HEK293 (cell line): ENCODE data around the gene ZNF274.

Experiments
- IKZF3 ChIP-seq: fragments of 450-650 bp; IDR thresholded peaks from 2 replicates; pipeline ENCODE4 v1.5.0; 2018; ENCODE audit warnings: missing biosample characterization, mild to moderate bottlenecking, missing genetic modification characterization, moderate library complexity
- KLF1 ChIP-seq: fragments of 450-650 bp; formaldehyde crosslinking; IDR thresholded peaks from 2 replicates; pipeline ENCODE4 v1.5.1; 2016; ENCODE audit warnings: missing biosample characterization, missing genetic modification characterization
- MEIS1 ChIP-seq: sonication (generic); formaldehyde crosslinking; IDR thresholded peaks from 2 replicates; pipeline ENCODE4 v1.8.1; 2022; ENCODE audit warnings: missing genetic modification reagents, mild to moderate bottlenecking, borderline replicate concordance
- OSR2 ChIP-seq: fragments of 450-650 bp; formaldehyde crosslinking; IDR thresholded peaks from 2 replicates; pipeline ENCODE4 v1.5.1; 2016; ENCODE audit warnings: missing biosample characterization, missing genetic modification characterization
- REST ChIP-seq: fragments of 450-650 bp; formaldehyde crosslinking; IDR thresholded peaks from 2 replicates; pipeline ENCODE4 v1.5.1; 2016; ENCODE audit warnings: missing biosample characterization, missing genetic modification characterization
- SETDB1 ChIP-seq: IDR thresholded peaks from one replicate; pipeline ENCODE4 v1.6.1; 2017; ENCODE audit warnings: mild to moderate bottlenecking, low read length, moderate library complexity, mixed read lengths; ENCODE audit not compliant: insufficient read length
- SP2 ChIP-seq: fragments of 450-650 bp; formaldehyde crosslinking; IDR thresholded peaks from 2 replicates; pipeline ENCODE4 v1.5.1; 2016; ENCODE audit warnings: missing biosample characterization, missing genetic modification characterization
- WT1 ChIP-seq: fragments of 450-650 bp; formaldehyde crosslinking; IDR thresholded peaks from 2 replicates; pipeline ENCODE4 v1.5.1; 2016; ENCODE audit warnings: missing biosample characterization, missing genetic modification characterization
- YY1 ChIP-seq: fragments of 450-650 bp; formaldehyde crosslinking; IDR thresholded peaks from 2 replicates; pipeline ENCODE4 v1.5.1; 2018; ENCODE audit warnings: missing biosample characterization, missing genetic modification characterization
- ZBTB1 ChIP-seq: fragments of 450-650 bp; formaldehyde crosslinking; IDR thresholded peaks from 2 replicates; pipeline ENCODE4 v1.5.1; 2016; ENCODE audit warnings: missing biosample characterization, missing genetic modification characterization
- ZBTB17 ChIP-seq: fragments of 450-650 bp; formaldehyde crosslinking; IDR thresholded peaks from 2 replicates; pipeline ENCODE4 v1.5.1; 2016; ENCODE audit warnings: missing biosample characterization, missing genetic modification characterization
- ZBTB6 ChIP-seq: fragments of 450-650 bp; formaldehyde crosslinking; IDR thresholded peaks from 2 replicates; pipeline ENCODE4 v1.5.1; 2017; ENCODE audit warnings: missing biosample characterization, missing genetic modification characterization
- ZEB2 ChIP-seq: fragments of 450-650 bp; formaldehyde crosslinking; IDR thresholded peaks from 2 replicates; pipeline ENCODE4 v1.5.1; 2016; ENCODE audit warnings: missing biosample characterization, missing genetic modification characterization
- ZNF114 ChIP-seq: fragments of 450-650 bp; formaldehyde crosslinking; IDR thresholded peaks from 2 replicates; pipeline ENCODE4 v1.5.0; 2017; ENCODE audit warnings: missing biosample characterization, missing genetic modification characterization
- ZNF146 ChIP-seq: fragments of 450-650 bp; formaldehyde crosslinking; IDR thresholded peaks from 2 replicates; pipeline ENCODE4 v1.5.1; 2016; ENCODE audit warnings: missing biosample characterization, missing genetic modification characterization
- ZNF148 ChIP-seq: fragments of 450-650 bp; formaldehyde crosslinking; IDR thresholded peaks from 2 replicates; pipeline ENCODE4 v1.5.0; 2017; ENCODE audit warnings: missing biosample characterization, missing genetic modification characterization, borderline replicate concordance
- ZNF2 ChIP-seq: fragments of 450-650 bp; formaldehyde crosslinking; IDR thresholded peaks from 2 replicates; pipeline ENCODE4 v1.5.1; 2016; ENCODE audit warnings: missing biosample characterization, missing genetic modification characterization
- ZNF221 ChIP-seq: fragments of 450-650 bp; formaldehyde crosslinking; IDR thresholded peaks from 2 replicates; pipeline ENCODE4 v1.5.1; 2017; ENCODE audit warnings: missing biosample characterization, missing genetic modification characterization, borderline replicate concordance
- ZNF26 ChIP-seq: fragments of 450-650 bp; formaldehyde crosslinking; IDR thresholded peaks from 2 replicates; pipeline ENCODE4 v1.5.1; 2016; ENCODE audit warnings: missing biosample characterization, missing genetic modification characterization
- ZNF266 ChIP-seq: fragments of 450-650 bp; formaldehyde crosslinking; IDR thresholded peaks from 2 replicates; pipeline ENCODE4 v1.5.1; 2016; ENCODE audit warnings: missing biosample characterization, missing genetic modification characterization, low read depth
- ZNF398 ChIP-seq: fragments of 450-650 bp; formaldehyde crosslinking; IDR thresholded peaks from 2 replicates; pipeline ENCODE4 v1.5.1; 2017; ENCODE audit warnings: missing biosample characterization, missing genetic modification characterization
- ZNF404 ChIP-seq: fragments of 450-650 bp; formaldehyde crosslinking; IDR thresholded peaks from 2 replicates; pipeline ENCODE4 v1.5.1; 2017; ENCODE audit warnings: missing biosample characterization, missing genetic modification characterization
- ZNF449 ChIP-seq: fragments of 450-650 bp; formaldehyde crosslinking; IDR thresholded peaks from 2 replicates; pipeline ENCODE4 v1.5.1; 2017; ENCODE audit warnings: missing biosample characterization, mild to moderate bottlenecking, missing genetic modification characterization, moderate library complexity
- ZNF548 ChIP-seq: fragments of 450-650 bp; formaldehyde crosslinking; IDR thresholded peaks from 2 replicates; pipeline ENCODE4 v1.5.1; 2016; ENCODE audit warnings: missing biosample characterization, missing genetic modification characterization
- ZNF621 ChIP-seq: fragments of 450-650 bp; formaldehyde crosslinking; IDR thresholded peaks from 2 replicates; pipeline ENCODE4 v1.5.1; 2017; ENCODE audit warnings: missing biosample characterization, missing genetic modification characterization
- ZNF654 ChIP-seq: fragments of 450-650 bp; formaldehyde crosslinking; IDR thresholded peaks from 2 replicates; pipeline ENCODE4 v1.5.1; 2016; ENCODE audit warnings: low read depth, missing biosample characterization, missing genetic modification characterization
- ZNF768 ChIP-seq: fragments of 450-650 bp; formaldehyde crosslinking; IDR thresholded peaks from 2 replicates; pipeline ENCODE4 v1.5.1; 2018; ENCODE audit warnings: missing biosample characterization, mild to moderate bottlenecking, missing genetic modification characterization

Gene ZNF274

GRCh38 chr19:58182989-58183816, at the start of gene ZNF274 (continued):
- TF ChIP-seq ZNF449 (tag by site-specific recombination), result no peak
- no peak for TF ChIP-seq ZNF148
- no peak for TF ChIP-seq ZNF404 (tag by site-specific recombination)
- TF ChIP-seq ZNF146 (tag by site-specific recombination), result no peak
- TF ChIP-seq ZNF221 (tag by site-specific recombination), result no peak
- TF ChIP-seq IKZF3 (tag by site-specific recombination), result peak; percentile 93
- TF ChIP-seq ZBTB6 (tag by site-specific recombination), result 0 out of 2 replicates have a peak, but pooled peaks have one; percentile 10
- TF ChIP-seq ZNF768 (tag by site-specific recombination), result no peak
- TF ChIP-seq KLF1 (tag by site-specific recombination), result peak; percentile 60
- peak; percentile 97 for TF ChIP-seq YY1 (tag by site-specific recombination)
- no peak for TF ChIP-seq OSR2 (tag by site-specific recombination)
- TF ChIP-seq ZNF398 (tag by site-specific recombination), result no peak
- TF ChIP-seq ZBTB1 (tag by site-specific recombination), result no peak
- TF ChIP-seq SETDB1, result no peak
- no peak for TF ChIP-seq ZNF621
- TF ChIP-seq WT1 (tag by site-specific recombination), result peak; percentile 43
- TF ChIP-seq MEIS1 (CRISPR knock-in tag), result no peak
- TF ChIP-seq ZNF26, result no peak
- peak; percentile 61 for TF ChIP-seq ZEB2 (tag by site-specific recombination)
- TF ChIP-seq ZBTB17 (tag by site-specific recombination), result peak; percentile 91
- TF ChIP-seq ZNF654 (tag by site-specific recombination), result no peak
- peak; percentile 82 for TF ChIP-seq SP2 (tag by site-specific recombination)
- no peak for TF ChIP-seq ZNF548 (tag by site-specific recombination)
- no peak for TF ChIP-seq ZNF114 (tag by site-specific recombination)
- peak; percentile 79; the same call in 1 of the 2 replicates for TF ChIP-seq ZNF2
- no peak for TF ChIP-seq ZNF266
- peak; percentile 96 for TF ChIP-seq REST
